Measurements from ENCODE around the gene PTGER2.

DNA sequence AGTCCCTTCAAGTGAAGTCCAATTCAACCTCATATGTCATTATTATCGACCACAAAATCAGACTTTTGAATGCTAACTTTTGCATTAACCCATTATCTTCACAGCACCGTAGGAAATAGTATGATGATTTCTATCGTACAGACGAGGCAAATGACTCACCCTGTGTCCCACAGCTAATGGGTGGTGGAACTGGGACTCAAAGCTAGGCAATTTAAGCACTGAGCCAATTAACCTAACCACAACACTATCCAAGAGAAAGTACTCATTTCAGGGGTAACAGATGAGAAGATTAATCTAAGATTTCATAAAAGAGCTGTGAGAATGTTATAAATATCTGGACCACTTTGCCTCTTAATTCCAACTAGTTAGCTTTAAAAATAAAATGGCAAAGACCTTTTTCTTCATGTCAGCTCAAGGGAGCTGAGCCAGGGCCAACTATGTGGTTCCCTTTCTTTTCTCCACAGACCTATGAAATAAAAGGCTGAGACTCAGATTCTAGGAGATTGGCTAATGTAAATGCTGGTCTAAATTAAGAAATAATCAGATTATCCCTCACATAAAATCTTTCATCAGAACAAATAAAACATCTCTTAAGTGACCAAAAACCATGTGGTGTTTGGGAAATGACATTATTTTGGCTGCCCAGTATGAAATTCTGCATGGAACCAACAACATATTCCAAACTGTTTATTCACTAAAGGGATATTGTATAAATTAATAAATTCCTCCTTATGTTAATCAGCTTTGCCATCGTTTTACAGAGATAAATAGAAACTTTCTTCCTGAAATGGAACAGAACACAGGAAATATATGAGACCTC lies 4.9 kb downstream of the PTGER2 start:
- TF ChIP-seq, protein P1, sequence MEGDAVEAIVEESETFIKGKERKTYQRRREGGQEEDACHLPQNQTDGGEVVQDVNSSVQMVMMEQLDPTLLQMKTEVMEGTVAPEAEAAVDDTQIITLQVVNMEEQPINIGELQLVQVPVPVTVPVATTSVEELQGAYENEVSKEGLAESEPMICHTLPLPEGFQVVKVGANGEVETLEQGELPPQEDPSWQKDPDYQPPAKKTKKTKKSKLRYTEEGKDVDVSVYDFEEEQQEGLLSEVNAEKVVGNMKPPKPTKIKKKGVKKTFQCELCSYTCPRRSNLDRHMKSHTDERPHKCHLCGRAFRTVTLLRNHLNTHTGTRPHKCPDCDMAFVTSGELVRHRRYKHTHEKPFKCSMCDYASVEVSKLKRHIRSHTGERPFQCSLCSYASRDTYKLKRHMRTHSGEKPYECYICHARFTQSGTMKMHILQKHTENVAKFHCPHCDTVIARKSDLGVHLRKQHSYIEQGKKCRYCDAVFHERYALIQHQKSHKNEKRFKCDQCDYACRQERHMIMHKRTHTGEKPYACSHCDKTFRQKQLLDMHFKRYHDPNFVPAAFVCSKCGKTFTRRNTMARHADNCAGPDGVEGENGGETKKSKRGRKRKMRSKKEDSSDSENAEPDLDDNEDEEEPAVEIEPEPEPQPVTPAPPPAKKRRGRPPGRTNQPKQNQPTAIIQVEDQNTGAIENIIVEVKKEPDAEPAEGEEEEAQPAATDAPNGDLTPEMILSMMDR (IDR thresholded peaks at IDR 0.05) = no peak
- no peak for TF ChIP-seq POLR2A (IDR thresholded peaks at IDR 0.05)
